ENCODE data around the gene GPR85.

The GPR85 gene

GRCh38 chr7:113046453-113046852 lies 40.2 kb downstream of the GPR85 start:
- Histone ChIP-seq H3K36me3 (replicated peaks; ENCODE audit: insufficient read depth, low read length) (no peaks in the 10 kb centered on the region), H3K27ac (ENCODE audit: low read length) (no peak overlapping the region), H3K79me2 (ENCODE audit: low read length) (no peaks in the 10 kb centered on the region), H3F3A (ENCODE audit: insufficient read depth, low read length) (no peaks in the 10 kb centered on the region), H2AFZ (ENCODE audit: low read length) (no peak overlapping the region), H3K4me3 (ENCODE audit: low read length) (no peak overlapping the region), H3K9me3 (replicated peaks; ENCODE audit: insufficient read depth, low read length) (no peaks in the 10 kb centered on the region), H3K9ac (ENCODE audit: low read length) (no peak overlapping the region), H3K9me2 (replicated peaks; ENCODE audit: insufficient read depth, low read length) (no peaks in the 10 kb centered on the region), H3K27me3 (replicated peaks; ENCODE audit: insufficient read depth, low read length) (no peaks in the 10 kb centered on the region), H4K20me1 (ENCODE audit: insufficient read depth, low read length) (no peaks in the 10 kb centered on the region), H3K4me2 (ENCODE audit: low read depth, low read length) (no peak overlapping the region), H3K4me1 (ENCODE audit: low read length) (no peaks in the 10 kb centered on the region)
- TF ChIP-seq EZH2phosphoT487 (IDR thresholded peaks at IDR 0.05; ENCODE audit: low read length): no peak
- no peak for TF ChIP-seq EZH2 (optimal IDR thresholded peaks at IDR 0.05; ENCODE audit: low read depth, low read length)
- no peak for TF ChIP-seq CTCF (IDR thresholded peaks at IDR 0.05; ENCODE audit: low read length)
- DNase-seq: no peak

DNA sequence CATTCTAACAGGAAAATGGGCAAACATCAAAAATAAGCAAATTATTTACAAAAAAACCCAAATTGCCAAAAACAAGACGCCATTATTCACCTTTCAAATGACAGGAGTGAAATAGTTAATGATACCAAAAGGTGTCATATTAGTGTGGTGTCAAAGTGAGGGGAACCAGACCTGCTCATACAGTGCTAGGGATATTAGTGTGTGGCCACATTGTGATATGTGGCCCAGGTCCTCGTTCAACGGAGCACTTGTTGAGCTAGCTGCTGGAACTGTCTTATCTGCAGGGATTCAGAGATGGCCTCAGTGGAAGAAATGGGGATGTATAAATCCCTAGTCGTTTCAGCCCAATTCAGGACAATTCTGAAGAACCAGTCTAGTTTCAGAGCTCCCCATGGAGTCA lies 41.2 kb downstream of the GPR85 start:
- H2AFZ ChIP-seq (ENCODE audit: low read length): no peak overlapping the region
- no peaks in the 10 kb centered on the region for H4K20me1 ChIP-seq (ENCODE audit: insufficient read depth, low read length)
- DNase-seq: no peak
- H3K4me1 ChIP-seq (ENCODE audit: low read length): no peaks in the 10 kb centered on the region
- no peak overlapping the region for H3K4me3 ChIP-seq (ENCODE audit: low read length)
- H3K79me2 ChIP-seq (ENCODE audit: low read length): no peaks in the 10 kb centered on the region
- no peak overlapping the region for H3K9ac ChIP-seq (ENCODE audit: low read length)
- no peaks in the 10 kb centered on the region for H3K36me3 ChIP-seq (replicated peaks; ENCODE audit: insufficient read depth, low read length)
- no peaks in the 10 kb centered on the region for H3F3A ChIP-seq (ENCODE audit: insufficient read depth, low read length)
- H3K27ac ChIP-seq (ENCODE audit: low read length): no peak overlapping the region
- no peaks in the 10 kb centered on the region for H3K27me3 ChIP-seq (replicated peaks; ENCODE audit: insufficient read depth, low read length)
- no peak for TF ChIP-seq CTCF (IDR thresholded peaks at IDR 0.05; ENCODE audit: low read length)
- TF ChIP-seq EZH2phosphoT487 (IDR thresholded peaks at IDR 0.05; ENCODE audit: low read length): no peak
- no peak for TF ChIP-seq EZH2 (optimal IDR thresholded peaks at IDR 0.05; ENCODE audit: low read depth, low read length)
- no peak overlapping the region for H3K4me2 ChIP-seq (ENCODE audit: low read depth, low read length)
- H3K9me3 ChIP-seq (replicated peaks; ENCODE audit: insufficient read depth, low read length): no peaks in the 10 kb centered on the region
- H3K9me2 ChIP-seq (replicated peaks; ENCODE audit: insufficient read depth, low read length): no peaks in the 10 kb centered on the region

DNA sequence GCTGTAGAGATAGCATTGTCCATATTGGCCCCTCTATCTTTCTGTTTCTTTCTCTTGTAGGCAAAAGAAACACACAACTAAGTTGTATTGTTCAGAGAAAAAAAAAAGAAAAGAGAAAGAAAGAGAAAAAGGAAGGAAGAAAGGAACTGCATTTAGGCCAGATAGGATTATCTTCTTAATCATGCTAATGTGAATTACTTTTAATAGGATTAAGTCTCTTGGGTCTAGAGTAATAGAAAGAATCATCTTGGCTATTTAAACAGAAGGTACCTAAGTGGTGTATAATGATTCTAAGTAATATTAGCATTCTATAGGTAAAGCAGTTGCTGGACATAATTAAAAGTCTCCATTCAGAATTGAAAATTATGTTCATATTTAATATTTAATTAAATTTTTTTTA lies 42.2 kb downstream of the GPR85 start:
- no peaks in the 10 kb centered on the region for H3K9me2 ChIP-seq (replicated peaks; ENCODE audit: insufficient read depth, low read length)
- H3K4me2 ChIP-seq (ENCODE audit: low read depth, low read length): no peak overlapping the region
- no peaks in the 10 kb centered on the region for H3K9me3 ChIP-seq (replicated peaks; ENCODE audit: insufficient read depth, low read length)
- H3F3A ChIP-seq (ENCODE audit: insufficient read depth, low read length): no peaks in the 10 kb centered on the region
- H3K27ac ChIP-seq (ENCODE audit: low read length): no peak overlapping the region
- H3K79me2 ChIP-seq (ENCODE audit: low read length): no peaks in the 10 kb centered on the region
- H2AFZ ChIP-seq (ENCODE audit: low read length): no peak overlapping the region
- TF ChIP-seq EZH2 (optimal IDR thresholded peaks at IDR 0.05; ENCODE audit: low read depth, low read length) (no peak), EZH2phosphoT487 (IDR thresholded peaks at IDR 0.05; ENCODE audit: low read length) (no peak), CTCF (IDR thresholded peaks at IDR 0.05; ENCODE audit: low read length) (no peak)
- no peaks in the 10 kb centered on the region for H4K20me1 ChIP-seq (ENCODE audit: insufficient read depth, low read length)
- H3K4me3 ChIP-seq (ENCODE audit: low read length): no peak overlapping the region
- no peak for DNase-seq
- H3K27me3 ChIP-seq (replicated peaks; ENCODE audit: insufficient read depth, low read length): no peaks in the 10 kb centered on the region
- H3K4me1 ChIP-seq (ENCODE audit: low read length): no peaks in the 10 kb centered on the region
- no peaks in the 10 kb centered on the region for H3K36me3 ChIP-seq (replicated peaks; ENCODE audit: insufficient read depth, low read length)
- no peak overlapping the region for H3K9ac ChIP-seq (ENCODE audit: low read length)

All from MM.1S (cell line).